ENCODE results near the gene RNASEL. TPM values are rescaled to one million over a fixed set of nuclear protein-coding genes. Genes with fewer than 3 reads are reported as not detected.

The RNASEL gene
- total RNA-seq, 2 experiments from 2014 or later = 3.7 TPM

GRCh38 chr1:182630586-182630985 is 41.5 kb upstream of the RNASEL start:
- Mint-ChIP-seq H3K9me3 (no peaks in the 10 kb centered on the region), H3K4me3 (no peak overlapping the region), H3K4me1 (ENCODE audit: low read depth) (peaks cover 46% of the 10 kb centered on the region), H3K36me3 (ENCODE audit: low read depth) (no peaks in the 10 kb centered on the region), H3K27me3 (peaks cover 21% of the 10 kb centered on the region), H3K27ac (no peak overlapping the region)
- ChIA-PET CTCF (interaction anchor here (1.4 to 2.9 kb wide), 5 partner anchors 12 to 152 kb away, joined by 4 to 13 read pairs (median 6); no protein-coding TSS in a partner anchor), POLR2A (interaction anchor here (1.1 to 7.9 kb wide), 6 partner anchors 11 to 83 kb away, joined by 3 to 68 read pairs (median 4); no protein-coding TSS in a partner anchor)
- ATAC-seq (no peak), DNase-seq (no peak)
- intact Hi-C loops (cut with micrococcal nuclease) = no loop called here
- no peak for TF ChIP-seq CTCF (IDR thresholded peaks at IDR 0.05)

- peaks cover 17% of the 10 kb centered on the region for H3K27me3 Mint-ChIP-seq
- peak; percentile 95 for ATAC-seq
- peaks cover 56% of the 10 kb centered on the region for H3K4me1 Mint-ChIP-seq (ENCODE audit: low read depth)
- H3K27ac Mint-ChIP-seq = peak overlapping the region; percentile 22
- POLR2A ChIA-PET = interaction anchor here (0.6 to 7.9 kb wide), 10 partner anchors 10 to 159 kb away, joined by 3 to 68 read pairs (median 4); no protein-coding TSS in a partner anchor
- H3K4me3 Mint-ChIP-seq = no peak overlapping the region
- intact Hi-C loops (cut with micrococcal nuclease) = loop anchor here (1.0 kb wide), 1 partner anchor 13 kb away; no protein-coding TSS in a partner anchor
- CTCF ChIA-PET = interaction anchor here (1.0 to 2.9 kb wide), 12 partner anchors 9 to 153 kb away, joined by 3 to 13 read pairs (median 4); no protein-coding TSS in a partner anchor
- H3K9me3 Mint-ChIP-seq = no peaks in the 10 kb centered on the region
- no peaks in the 10 kb centered on the region for H3K36me3 Mint-ChIP-seq (ENCODE audit: low read depth)
- no peak for TF ChIP-seq CTCF (IDR thresholded peaks at IDR 0.05)
- DNase-seq = peak; percentile 93
Measured at GRCh38 chr1:182629499-182630096, 40.5 kb upstream of the RNASEL start.

GRCh38 chr1:182629080-182629479 is 40.0 kb upstream of the RNASEL start:
- ChIA-PET CTCF (interaction anchor here (1.0 to 2.9 kb wide), 11 partner anchors 8 to 153 kb away, joined by 3 to 13 read pairs (median 4); no protein-coding TSS in a partner anchor), POLR2A (interaction anchor here (0.9 to 7.9 kb wide), 8 partner anchors 9 to 159 kb away, joined by 3 to 68 read pairs (median 4); no protein-coding TSS in a partner anchor)
- Mint-ChIP-seq H3K27ac (peak overlapping the region; percentile 22), H3K4me1 (ENCODE audit: low read depth) (peaks cover 60% of the 10 kb centered on the region), H3K4me3 (no peak overlapping the region), H3K27me3 (peaks cover 17% of the 10 kb centered on the region), H3K9me3 (no peaks in the 10 kb centered on the region), H3K36me3 (ENCODE audit: low read depth) (no peaks in the 10 kb centered on the region)
- ATAC-seq = no peak
- intact Hi-C loops (cut with micrococcal nuclease) = loop anchor here (1.0 kb wide), 1 partner anchor 13 kb away; no protein-coding TSS in a partner anchor
- TF ChIP-seq CTCF (IDR thresholded peaks at IDR 0.05) = no peak
- no peak for DNase-seq

- no peaks in the 10 kb centered on the region for H3K9me3 Mint-ChIP-seq
- intact Hi-C loops (cut with micrococcal nuclease) = loop anchor here (1.0 kb wide), 1 partner anchor 12 kb away; no protein-coding TSS in a partner anchor
- ChIA-PET POLR2A (interaction anchor here (0.9 to 7.9 kb wide), 5 partner anchors 9 to 29 kb away, joined by 4 to 68 read pairs (median 4); no protein-coding TSS in a partner anchor), CTCF (interaction anchor here (1.0 to 2.9 kb wide), 8 partner anchors 8 to 154 kb away, joined by 3 to 13 read pairs (median 4); no protein-coding TSS in a partner anchor)
- H3K4me3 Mint-ChIP-seq = no peak overlapping the region
- H3K27me3 Mint-ChIP-seq = peaks cover 17% of the 10 kb centered on the region
- DNase-seq (no peak), ATAC-seq (no peak)
- H3K27ac Mint-ChIP-seq = no peak overlapping the region
- H3K4me1 Mint-ChIP-seq (ENCODE audit: low read depth) = peaks cover 63% of the 10 kb centered on the region
- no peaks in the 10 kb centered on the region for H3K36me3 Mint-ChIP-seq (ENCODE audit: low read depth)
- no peak for TF ChIP-seq CTCF (IDR thresholded peaks at IDR 0.05)
Measured at GRCh38 chr1:182628657-182629056, 39.6 kb upstream of the RNASEL start.

GRCh38 chr1:182627622-182628021 is 38.6 kb upstream of the RNASEL start:
- H3K27me3 Mint-ChIP-seq = peaks cover 13% of the 10 kb centered on the region
- H3K27ac Mint-ChIP-seq = no peak overlapping the region
- no peak for TF ChIP-seq CTCF (IDR thresholded peaks at IDR 0.05)
- POLR2A ChIA-PET = interaction anchor here (1.0 to 7.9 kb wide), 4 partner anchors 9 to 24 kb away, joined by 4 to 68 read pairs (median 8); no protein-coding TSS in a partner anchor
- no peaks in the 10 kb centered on the region for H3K36me3 Mint-ChIP-seq (ENCODE audit: low read depth)
- H3K4me3 Mint-ChIP-seq = no peak overlapping the region
- DNase-seq (no peak), ATAC-seq (no peak)
- CTCF ChIA-PET = interaction anchor here (1.1 to 2.9 kb wide), 4 partner anchors 12 to 155 kb away, joined by 3 to 13 read pairs (median 8); no protein-coding TSS in a partner anchor
- intact Hi-C loops (cut with micrococcal nuclease) = no loop called here
- peaks cover 72% of the 10 kb centered on the region for H3K4me1 Mint-ChIP-seq (ENCODE audit: low read depth)
- no peaks in the 10 kb centered on the region for H3K9me3 Mint-ChIP-seq
